ENCODE results near the gene KRTDAP.

- TF ChIP-seq CTBP1 (IDR thresholded peaks at IDR 0.05; ENCODE audit: borderline replicate concordance): no peak
- TF ChIP-seq FOXM1 (IDR thresholded peaks at IDR 0.05; ENCODE audit: borderline replicate concordance): no peak
- TF ChIP-seq SP1 (IDR thresholded peaks at IDR 0.05): no peak
- no peak for TF ChIP-seq ELF4 (IDR thresholded peaks at IDR 0.05)
- TF ChIP-seq L3MBTL2 (conservative IDR thresholded peaks at IDR 0.05): no peak
- TF ChIP-seq ARNT (IDR thresholded peaks at IDR 0.05): no peak
- TF ChIP-seq SUZ12 (IDR thresholded peaks at IDR 0.05): no peak
- TF ChIP-seq TARDBP (IDR thresholded peaks at IDR 0.05): no peak
- no peak for TF ChIP-seq FOXA1 (IDR thresholded peaks at IDR 0.05)
Observed at GRCh38 chr19:35490364-35490763, at the start of gene KRTDAP.

All from HEK293T (cell line).